Cardiac fibroblast (primary cell): ENCODE results near the gene EOMES.

Experiments
- DNase-seq, 2 donors: peaks; one replicate each; pipeline versions ENCODE4 v3.0.0 to v3.0.0-alpha.2; 2010; ENCODE audit warnings: low read depth in 2 of 2
- H3K4me3 ChIP-seq, 2 donors: replicated peaks in 1 of 2; 1 replicate in 1 of 2; 2 replicates in 1 of 2; pipeline ENCODE4 v1.5.1; 2011; ENCODE audit warnings: low read depth in 2 of 2, low read length in 2 of 2, mild to moderate bottlenecking in 2 of 2, moderate library complexity in 1 of 2
- TF ChIP-seq, protein P1 (sequence below): IDR thresholded peaks from one replicate; pipeline ENCODE4 v1.5.1; 2011; ENCODE audit warnings: low read depth, mild to moderate bottlenecking, low read length, inconsistent platforms

The EOMES gene

GRCh38 chr3:27708250-27708649 lies 13.9 kb downstream of the EOMES start:
- TF ChIP-seq, protein P1, sequence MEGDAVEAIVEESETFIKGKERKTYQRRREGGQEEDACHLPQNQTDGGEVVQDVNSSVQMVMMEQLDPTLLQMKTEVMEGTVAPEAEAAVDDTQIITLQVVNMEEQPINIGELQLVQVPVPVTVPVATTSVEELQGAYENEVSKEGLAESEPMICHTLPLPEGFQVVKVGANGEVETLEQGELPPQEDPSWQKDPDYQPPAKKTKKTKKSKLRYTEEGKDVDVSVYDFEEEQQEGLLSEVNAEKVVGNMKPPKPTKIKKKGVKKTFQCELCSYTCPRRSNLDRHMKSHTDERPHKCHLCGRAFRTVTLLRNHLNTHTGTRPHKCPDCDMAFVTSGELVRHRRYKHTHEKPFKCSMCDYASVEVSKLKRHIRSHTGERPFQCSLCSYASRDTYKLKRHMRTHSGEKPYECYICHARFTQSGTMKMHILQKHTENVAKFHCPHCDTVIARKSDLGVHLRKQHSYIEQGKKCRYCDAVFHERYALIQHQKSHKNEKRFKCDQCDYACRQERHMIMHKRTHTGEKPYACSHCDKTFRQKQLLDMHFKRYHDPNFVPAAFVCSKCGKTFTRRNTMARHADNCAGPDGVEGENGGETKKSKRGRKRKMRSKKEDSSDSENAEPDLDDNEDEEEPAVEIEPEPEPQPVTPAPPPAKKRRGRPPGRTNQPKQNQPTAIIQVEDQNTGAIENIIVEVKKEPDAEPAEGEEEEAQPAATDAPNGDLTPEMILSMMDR, result no peak

GRCh38 chr3:27699067-27699466 lies 23.1 kb downstream of the EOMES start:
- TF ChIP-seq, protein P1, result no peak
- H3K4me3 ChIP-seq, result no peak overlapping the region
- no peak for DNase-seq

More at GRCh38 chr3:27708250-27708649, 13.9 kb downstream of the EOMES start:
- peak in 1 of 2 donors; percentile 55 for DNase-seq
- no peak overlapping the region for H3K4me3 ChIP-seq

- DNase-seq, result peak in 1 of 2 donors; percentile 43
- TF ChIP-seq, protein P1, result no peak
- no peak overlapping the region for H3K4me3 ChIP-seq
Observed at GRCh38 chr3:27696906-27697305, 25.2 kb downstream of the EOMES start.

GRCh38 chr3:27695636-27696035 lies 26.5 kb downstream of the EOMES start:
- DNase-seq, result no peak
- TF ChIP-seq, protein P1, result no peak
- no peak overlapping the region for H3K4me3 ChIP-seq

- TF ChIP-seq, protein P1, result no peak
Observed at GRCh38 chr3:27688053-27688452, 34.1 kb downstream of the EOMES start.

DNA sequence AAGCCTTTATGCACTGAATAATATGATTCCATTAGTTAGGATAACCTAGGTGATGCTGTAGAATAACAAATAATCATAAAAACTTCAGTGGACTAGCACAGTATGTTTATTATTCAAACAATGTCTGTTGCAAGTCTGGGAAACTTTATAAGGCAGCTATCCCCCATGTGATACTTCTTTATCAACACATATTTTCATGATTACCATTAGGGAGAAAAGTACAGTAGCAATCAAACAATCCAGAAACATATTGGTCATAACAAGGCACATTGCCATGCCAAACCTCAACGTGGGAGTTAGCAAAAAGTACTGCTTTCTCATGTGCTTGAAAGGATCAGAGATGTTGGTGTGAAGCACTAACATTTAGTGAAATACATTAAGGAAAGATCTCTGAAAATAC lies 35.5 kb downstream of the EOMES start:
- peak; percentile 89 for DNase-seq
- TF ChIP-seq, protein P1, result no peak
- no peak overlapping the region for H3K4me3 ChIP-seq

More at GRCh38 chr3:27688053-27688452, 34.1 kb downstream of the EOMES start:
- H3K4me3 ChIP-seq, result no peak overlapping the region
- no peak for DNase-seq

DNA sequence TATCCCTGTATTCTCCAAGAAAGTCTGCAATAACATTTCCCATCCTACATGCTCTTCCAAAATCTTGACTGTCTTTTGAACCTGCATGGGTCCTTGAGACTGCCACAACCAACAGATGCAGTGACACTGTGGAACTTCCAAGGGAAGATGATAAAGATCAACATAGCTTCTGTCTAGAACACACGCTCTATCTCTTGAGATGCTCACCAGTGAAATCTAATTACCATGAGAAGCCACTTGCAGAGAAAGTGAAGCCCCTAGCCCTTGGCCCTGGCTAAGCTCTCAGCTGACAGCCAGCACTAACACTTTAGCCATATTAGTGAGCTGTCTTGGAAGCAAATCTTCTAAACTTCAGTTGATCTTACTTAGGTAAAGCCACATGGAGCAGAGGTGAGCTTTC lies 36.6 kb downstream of the EOMES start:
- H3K4me3 ChIP-seq, result no peak overlapping the region
- TF ChIP-seq, protein P1, result no peak
- DNase-seq, result no peak
